HG03354 (cell line): Measurements from ENCODE around the gene EHD4.
A peak's percentile ranks its signal among the peaks of the same experiment; 100 is the strongest.

ENCODE experiments used
- ATAC-seq: cut with Tn5 transposase; IDR thresholded peaks from one replicate; pipeline ENCODE4 v1.9.1; 2021; ENCODE audit warnings: mild to moderate bottlenecking; ENCODE audit not compliant: unreplicated experiment, poor library complexity, severe bottlenecking

EHD4 gene

DNA sequence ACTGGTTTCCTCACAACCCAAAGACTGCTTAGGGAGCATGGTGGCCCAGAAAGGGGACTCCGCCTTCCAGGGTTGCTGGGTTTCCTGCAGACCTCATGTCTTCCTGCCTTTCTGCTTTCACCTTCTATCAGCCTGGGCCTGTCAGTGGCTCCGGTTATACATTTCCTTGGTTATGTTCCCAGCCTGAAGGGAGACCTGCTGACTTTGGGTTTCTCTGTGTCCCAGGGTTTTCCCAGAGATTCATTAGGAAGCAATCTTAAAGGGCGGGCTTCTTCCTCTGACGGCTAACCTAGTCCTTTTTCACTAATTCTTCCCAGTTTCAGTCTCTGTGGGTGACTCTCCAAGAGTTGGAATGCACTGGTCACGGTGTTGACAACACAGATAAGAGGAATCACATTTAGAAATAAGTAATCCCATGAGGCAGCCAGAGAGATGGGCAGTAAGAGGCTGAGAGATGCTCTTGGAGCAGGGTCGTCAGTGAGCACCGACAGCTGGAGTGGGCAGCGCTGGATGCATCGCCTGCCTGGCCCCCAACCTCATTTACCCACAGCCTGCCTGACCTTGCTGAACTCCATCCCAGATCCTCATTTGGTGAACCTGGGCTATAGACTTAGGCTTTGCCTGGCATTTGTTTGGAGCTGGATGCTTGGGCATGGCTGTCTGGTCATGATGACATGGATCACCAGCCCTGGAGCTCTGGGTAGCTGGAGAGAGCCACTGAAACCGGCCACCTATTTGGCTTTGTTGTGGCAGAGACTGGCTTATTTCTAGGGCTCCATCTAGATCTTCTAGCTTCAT is 10.0 kb upstream of the EHD4 start:
- no peak for ATAC-seq

DNA sequence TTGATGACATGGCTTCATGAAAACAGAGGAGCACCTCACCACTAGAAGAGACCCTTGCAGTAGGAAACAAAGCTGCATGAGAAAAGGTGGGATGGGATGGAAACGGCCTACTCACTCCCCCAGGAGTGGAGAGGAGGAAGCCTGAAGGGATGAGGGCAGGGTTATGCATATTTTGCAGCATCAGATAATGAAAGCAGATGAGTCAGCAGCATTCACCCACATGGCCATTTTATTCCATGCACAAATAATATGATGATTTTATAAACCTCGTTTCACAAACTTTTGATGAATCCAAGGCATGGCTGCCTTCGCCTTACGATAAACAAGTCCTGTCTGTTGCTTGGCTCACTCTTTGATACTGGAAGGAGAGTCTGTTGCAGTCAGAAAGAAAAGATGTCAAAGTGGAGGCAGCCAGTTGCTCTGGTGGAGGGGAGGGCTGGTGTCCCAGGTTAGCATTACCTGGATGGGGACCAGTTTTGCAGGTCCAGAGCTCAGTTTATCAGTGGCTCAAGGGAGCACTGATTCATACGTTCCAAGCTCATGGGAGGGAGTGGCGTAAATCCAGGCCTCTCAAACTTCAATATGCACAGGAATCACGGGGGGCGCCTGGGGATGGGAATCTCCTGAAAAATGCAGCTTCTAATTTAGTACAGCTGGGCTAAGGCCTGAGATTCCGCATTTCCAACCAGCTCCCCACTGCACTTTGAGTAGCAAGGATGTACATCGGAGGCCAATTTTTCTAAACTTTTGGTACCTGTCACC is 9.2 kb upstream of the EHD4 start:
- ATAC-seq: no peak

DNA sequence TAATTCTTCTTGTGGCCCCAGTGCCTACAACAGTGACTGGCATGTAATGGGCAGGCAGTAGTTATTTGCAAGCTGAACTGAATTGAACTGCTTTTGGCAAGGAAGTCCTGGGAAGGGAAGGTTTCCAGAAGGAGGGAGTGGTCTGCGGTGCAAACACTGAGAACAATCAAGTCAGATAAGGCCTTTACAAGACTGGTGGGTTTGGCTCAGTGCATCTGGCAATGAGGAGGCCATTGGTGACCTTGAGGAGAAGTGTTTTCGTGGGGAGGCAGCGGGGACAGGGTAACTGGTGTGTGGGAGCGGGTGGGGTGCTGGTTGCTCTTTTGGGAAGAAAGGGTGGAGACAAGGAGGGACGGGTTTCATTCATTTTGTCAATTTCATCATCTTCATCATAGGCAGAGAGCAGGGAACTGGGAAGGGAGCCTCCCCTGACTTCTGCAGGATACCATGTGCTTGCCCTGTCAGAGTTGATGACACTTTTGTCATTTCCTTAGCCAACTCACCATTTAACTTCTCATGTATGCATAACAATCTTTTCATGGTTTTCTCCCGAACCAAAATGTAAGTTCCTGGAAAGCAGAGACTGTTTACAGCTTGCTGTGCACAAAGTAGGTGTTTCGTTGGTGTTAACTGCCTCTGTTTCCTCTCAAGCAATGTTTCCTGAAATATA is 8.4 kb upstream of the EHD4 start:
- no peak for ATAC-seq

- no peak for ATAC-seq
Measured at GRCh38 chr15:41979493-41980266, 7.3 kb upstream of the EHD4 start.

- no peak for ATAC-seq
Measured at GRCh38 chr15:41978534-41978933, 6.2 kb upstream of the EHD4 start.

- no peak for ATAC-seq
Measured at GRCh38 chr15:41977757-41978383, 5.5 kb upstream of the EHD4 start.

DNA sequence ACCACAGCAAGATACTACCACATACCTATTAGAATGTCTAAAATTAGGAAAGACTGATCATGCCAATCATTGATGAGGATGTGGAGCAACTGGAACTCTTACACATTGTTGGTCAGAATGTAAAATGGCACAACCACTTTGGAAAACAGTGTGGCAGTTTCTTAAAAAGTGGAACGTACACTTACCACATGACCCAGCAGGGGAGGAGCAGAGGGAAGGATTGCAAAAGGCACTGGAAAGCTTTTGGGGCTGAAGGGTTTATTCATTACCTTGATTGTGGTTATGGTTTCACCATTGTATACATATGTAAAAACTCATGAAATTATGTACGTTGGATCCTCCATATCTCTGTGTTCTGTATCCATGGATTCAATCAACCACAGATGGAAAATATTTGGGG is 3.3 kb upstream of the EHD4 start:
- no peak for ATAC-seq

GRCh38 chr15:41974041-41974440 is 1.7 kb upstream of the EHD4 start:
- no peak for ATAC-seq

DNA sequence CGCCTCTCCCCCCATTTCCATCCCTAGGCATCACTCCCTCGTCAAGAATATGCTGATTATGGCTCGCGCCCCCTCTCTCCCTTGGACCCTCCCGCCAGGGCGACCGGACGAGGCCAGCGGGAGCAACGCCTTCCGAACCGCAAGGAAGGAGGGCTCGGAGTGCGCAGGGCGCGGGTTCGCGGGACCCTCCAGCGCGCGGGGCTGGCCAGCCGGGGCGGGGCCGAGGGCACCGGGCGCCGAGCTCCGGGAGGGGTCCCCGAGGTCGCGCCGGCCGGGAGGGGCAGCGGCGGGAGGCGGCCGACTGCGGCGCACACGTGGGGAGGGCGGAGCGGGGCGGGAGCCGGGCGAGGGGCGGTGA is 483 bp downstream of the EHD4 start:
- ATAC-seq: peak; percentile 30

- ATAC-seq: peak; percentile 54
Measured at GRCh38 chr15:41971089-41971894, 1.1 kb downstream of the EHD4 start.

DNA sequence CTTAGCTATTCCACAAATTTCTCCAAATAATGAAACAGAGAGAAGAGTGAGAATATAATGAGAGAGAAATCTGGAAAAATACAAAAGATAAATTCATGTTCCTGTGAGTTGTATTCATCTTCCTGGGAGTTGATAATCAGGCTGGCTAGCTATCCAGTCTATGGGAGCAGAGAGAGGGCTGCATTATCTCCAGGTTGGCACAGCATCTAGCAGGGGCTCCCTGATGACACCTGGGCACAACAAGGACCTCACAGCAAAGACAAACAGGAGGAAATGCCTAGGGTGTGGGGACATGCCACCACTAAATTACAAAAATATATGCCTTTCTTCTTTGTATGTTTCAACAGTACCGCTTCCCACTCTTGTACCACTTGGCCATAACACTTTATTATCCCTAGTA is 1.9 kb downstream of the EHD4 start:
- no peak for ATAC-seq

DNA sequence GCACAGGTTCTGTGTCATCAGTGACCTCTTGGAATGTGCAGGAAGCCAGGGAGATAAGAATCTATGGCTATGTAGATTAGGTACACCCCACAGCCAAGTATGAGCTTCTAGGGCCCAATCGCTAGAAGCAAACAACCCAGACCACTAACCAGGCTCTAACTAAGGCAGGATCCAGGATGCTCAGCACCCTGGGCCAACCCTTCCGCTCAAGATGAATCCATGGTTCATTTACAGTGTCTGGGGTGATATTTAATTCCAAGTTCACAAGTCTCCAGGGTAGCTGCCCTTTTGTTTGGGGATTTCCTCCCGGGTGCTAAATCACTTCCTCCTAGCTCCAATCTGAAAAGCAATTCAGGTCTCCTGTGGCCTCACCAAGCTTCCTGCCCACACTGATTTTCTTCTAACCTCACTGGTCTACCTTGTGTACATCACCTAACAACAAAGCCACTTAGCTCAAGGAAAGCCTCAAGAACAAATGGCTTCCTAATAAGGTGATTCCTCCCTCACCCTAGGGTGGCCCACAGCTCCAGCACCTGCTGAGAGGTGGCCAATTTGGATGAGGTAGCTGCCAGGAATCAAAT is 2.4 kb downstream of the EHD4 start:
- ATAC-seq: peak; percentile 14

- ATAC-seq: no peak
Measured at GRCh38 chr15:41968701-41969100, 3.7 kb downstream of the EHD4 start.

GRCh38 chr15:41967506-41968206 is 4.7 kb downstream of the EHD4 start:
- no peak for ATAC-seq

GRCh38 chr15:41966920-41967465 is 5.4 kb downstream of the EHD4 start:
- no peak for ATAC-seq

DNA sequence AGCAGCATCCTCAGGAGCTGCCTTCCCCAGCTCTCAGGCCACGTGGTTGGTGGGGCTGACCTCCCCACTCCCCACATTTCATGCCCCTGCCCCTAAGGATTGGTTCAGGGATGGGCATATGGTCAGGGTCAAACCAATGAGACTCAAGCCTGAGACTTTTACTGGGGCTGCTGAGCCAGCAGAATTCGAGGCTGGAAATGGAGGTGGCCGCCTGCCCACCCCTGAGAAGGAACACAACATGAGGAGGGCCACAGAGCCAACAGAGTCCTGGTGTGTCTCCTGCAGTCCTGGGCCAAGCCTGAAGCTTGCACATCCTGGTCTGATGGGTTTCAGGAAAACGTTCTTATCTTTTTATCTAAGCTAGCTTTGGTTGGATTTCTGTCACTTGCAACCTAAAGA is 5.9 kb downstream of the EHD4 start:
- no peak for ATAC-seq
